B cell (primary cell): ENCODE results near the gene MAMLD1. TPM values are rescaled to one million over a fixed set of nuclear protein-coding genes. Genes with fewer than 3 reads are reported as not detected.

Experiments
- ATAC-seq: fragments of 200-7000 bp; cut with Tn5 transposase; one replicate; pipeline ENCODE4 v1.10.0; 2021; ENCODE audit warnings: low read depth, mild to moderate bottlenecking, moderate number of reproducible peaks, moderate library complexity
- CTCF ChIA-PET: fragments of 350-600 bp; sonication (Branson Sonifier 250); formaldehyde crosslinking; loops from one replicate; lab custom pipeline; 2021; ENCODE audit warnings: antibody characterized with exemption, inconsistent platforms; lab: Charles Lee
- POLR2A ChIA-PET: fragments of 350-600 bp; sonication (Branson Sonifier 250); formaldehyde crosslinking; loops from one replicate; lab custom pipeline; 2021; ENCODE audit warnings: antibody characterized with exemption; lab: Charles Lee
- DNase-seq: peaks from one replicate; pipeline ENCODE4 v3.0.0; 2013
- H2AFZ ChIP-seq: 2 replicates; pipeline ENCODE4 v1.6.1; 2012; ENCODE audit warnings: mild to moderate bottlenecking, low read depth, low read length; ENCODE audit not compliant: insufficient read depth, poor library complexity, severe bottlenecking
- H3K27ac ChIP-seq, 2 donors: 1 replicate in 1 of 2; 2 replicates in 1 of 2; pipeline ENCODE4 v1.5.1; 2012 to 2013; ENCODE audit warnings: low read length in 2 of 2, mild to moderate bottlenecking in 2 of 2, moderate library complexity in 1 of 2
- H3K27me3 ChIP-seq, 4 experiments: fragments of 200-600 bp in 1 of 4; sonication (generic) in 1 of 4; replicated peaks in 1 of 4; 1 replicate in 2 of 4; 2 replicates in 2 of 4; pipeline versions ENCODE4 v1.6.1 to v1.7.0; 2013 to 2016; ENCODE audit warnings: low read length in 3 of 4, mild to moderate bottlenecking in 2 of 4, mixed read lengths in 1 of 4, moderate library complexity in 1 of 4; ENCODE audit not compliant: insufficient read depth in 4 of 4, control insufficient read depth in 3 of 4; ENCODE audit errors: control extremely low read depth in 1 of 4
- H3K36me3 ChIP-seq, 2 experiments: replicated peaks in 1 of 2; 1 replicate in 1 of 2; 2 replicates in 1 of 2; pipeline versions ENCODE4 v1.6.1 to v1.7.1; 2013; ENCODE audit warnings: low read length in 1 of 2; ENCODE audit not compliant: insufficient read depth in 2 of 2, control insufficient read depth in 1 of 2; ENCODE audit errors: control extremely low read depth in 1 of 2, extremely low read depth in 1 of 2
- H3K4me1 ChIP-seq, 2 donors: fragments of 200-600 bp in 1 of 2; sonication (generic) in 1 of 2; 1 replicate in 1 of 2; 2 replicates in 1 of 2; pipeline versions ENCODE4 v1.5.1 to v1.6.1; 2013 to 2017; ENCODE audit warnings: low read length in 2 of 2; ENCODE audit not compliant: control insufficient read depth in 2 of 2, insufficient read depth in 2 of 2
- H3K4me2 ChIP-seq: replicated peaks from 2 replicates; pipeline ENCODE3; 2012; ENCODE audit warnings: mild to moderate bottlenecking, low read depth, low read length; ENCODE audit not compliant: poor library complexity, severe bottlenecking
- H3K4me3 ChIP-seq, 5 experiments: fragments of 200-600 bp in 1 of 5; sonication (generic) in 1 of 5; 1 replicate in 3 of 5; 2 replicates in 2 of 5; pipeline versions ENCODE4 v1.5.1 to v1.7.0; 2011 to 2016; ENCODE audit warnings: low read length in 4 of 5, mild to moderate bottlenecking in 4 of 5, low read depth in 2 of 5, control low read depth in 1 of 5, moderate library complexity in 1 of 5; ENCODE audit not compliant: insufficient read depth in 1 of 5; ENCODE audit errors: control extremely low read depth in 1 of 5, extremely low read depth in 1 of 5
- H3K79me2 ChIP-seq: fragments of 200-600 bp; sonication (generic); one replicate; pipeline ENCODE4 v1.6.0; 2016; ENCODE audit warnings: low read length; ENCODE audit not compliant: control insufficient read depth, insufficient read depth
- H3K9ac ChIP-seq: fragments of 200-600 bp; sonication (generic); 2 replicates; pipeline ENCODE4 v1.6.1; 2017; ENCODE audit warnings: mild to moderate bottlenecking, low read length, moderate library complexity
- H3K9me3 ChIP-seq, 3 donors: one replicate each; pipeline versions ENCODE4 v1.6.1 to v1.7.1; 2013; ENCODE audit warnings: low read length in 2 of 3; ENCODE audit not compliant: control insufficient read depth in 2 of 3, insufficient read depth in 1 of 3; ENCODE audit errors: control extremely low read depth in 1 of 3
- H4K20me1 ChIP-seq: 2 replicates; pipeline ENCODE4 v1.6.0; 2012; ENCODE audit warnings: mild to moderate bottlenecking, low read length; ENCODE audit not compliant: insufficient read depth, control insufficient read depth, poor library complexity, severe bottlenecking
- H3K27ac Mint-ChIP-seq: one replicate; pipeline ENCODE4 v1.8.0; 2021; ENCODE audit warnings: mixed read lengths
- H3K27me3 Mint-ChIP-seq: one replicate; pipeline ENCODE4 v1.8.0; 2021; ENCODE audit warnings: mixed read lengths
- H3K4me1 Mint-ChIP-seq: one replicate; pipeline ENCODE4 v1.8.0; 2021; ENCODE audit warnings: mixed read lengths
- H3K4me3 Mint-ChIP-seq: one replicate; pipeline ENCODE4 v1.8.0; 2021; ENCODE audit warnings: mixed read lengths
- H3K9me3 Mint-ChIP-seq: one replicate; pipeline ENCODE4 v1.8.0; 2022; ENCODE audit warnings: mixed read lengths; ENCODE audit not compliant: insufficient read depth
- EZH2 ChIP-seq: IDR thresholded peaks from 2 replicates; pipeline ENCODE4 v1.6.1; 2012; ENCODE audit warnings: borderline replicate concordance, low read depth, mild to moderate bottlenecking, moderate library complexity, low read length; ENCODE audit not compliant: insufficient read depth, poor library complexity, severe bottlenecking
- WGBS: methylation state at CpG from one replicate; pipeline ENCODE4 v1.1.5; 2013; ENCODE audit warnings: missing lambda C conversion rate; ENCODE audit not compliant: insufficient coverage; 5-methylcytosine and 5-hydroxymethylcytosine counted together
- intact Hi-C: fragments of 100-400 bp; cut with micrococcal nuclease; formaldehyde crosslinking; loops from one replicate; pipeline ENCODE4 v1.10.0; 2022
- polyA plus RNA-seq: library from polyadenylated mRNA; depleted of rRNA; stranded (reverse); fragments of >200 nt; gene quantifications from 2 replicates; pipeline ENCODE4 v1.2.3, GENCODE V29; 2012
- total RNA-seq, 2 donors: library from RNA; stranded (reverse); fragments of 120-200 nt in 1 of 2; gene quantifications; 1 replicate in 1 of 2; 2 replicates in 1 of 2; pipeline versions ENCODE4 v1.2.3 to v1.2.4, GENCODE V29; 2013 to 2022
- TF ChIP-seq, protein P1 (sequence below): fragments of 200-600 bp; IDR thresholded peaks from one replicate; pipeline ENCODE4 v1.8.0; 2022; ENCODE audit warnings: antibody characterized with exemption, mild to moderate bottlenecking

Gene MAMLD1
- total and polyA plus RNA-seq, 2 donors (not counting 1 experiment from before 2014, with no cell fraction given) = 1.4 to 1.9 TPM

DNA sequence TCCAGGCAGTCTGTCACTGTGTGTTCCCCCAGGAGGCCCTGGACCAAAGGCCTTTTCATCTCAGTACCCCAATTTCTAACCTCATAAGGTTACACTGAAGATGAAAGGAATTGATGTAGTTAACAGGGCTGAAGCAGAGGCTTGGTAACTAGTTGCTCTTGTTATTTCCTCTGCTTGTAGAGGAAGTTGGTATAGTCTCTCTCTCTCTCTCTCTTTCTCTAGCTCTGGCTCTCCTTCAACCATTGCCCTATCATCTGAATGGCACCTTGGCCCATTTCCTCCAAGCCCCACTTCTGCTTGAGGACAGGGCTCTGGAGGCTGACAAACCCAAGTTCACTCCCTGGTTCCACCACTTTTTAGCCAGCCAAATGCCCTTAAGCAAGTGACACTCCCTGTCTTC, 96.1 kb downstream of the MAMLD1 start:
- Histone ChIP-seq H3K4me1 (no peaks in the 10 kb centered on the region), H3K79me2 (no peaks in the 10 kb centered on the region), H3K9ac (no peak overlapping the region), H3K27ac (no peak overlapping the region), H4K20me1 (no peaks in the 10 kb centered on the region), H3K27me3 (no peaks in the 10 kb centered on the region), H3K36me3 (no peaks in the 10 kb centered on the region), H3K4me3 (no peak overlapping the region), H3K4me2 (no peak overlapping the region), H2AFZ (no peak overlapping the region), H3K9me3 (no peaks in the 10 kb centered on the region)
- POLR2A ChIA-PET = no interaction called here
- Mint-ChIP-seq H3K4me1 (no peaks in the 10 kb centered on the region), H3K4me3 (no peak overlapping the region), H3K27me3 (no peaks in the 10 kb centered on the region), H3K27ac (no peak overlapping the region), H3K9me3 (no peaks in the 10 kb centered on the region)
- TF ChIP-seq, protein P1, sequence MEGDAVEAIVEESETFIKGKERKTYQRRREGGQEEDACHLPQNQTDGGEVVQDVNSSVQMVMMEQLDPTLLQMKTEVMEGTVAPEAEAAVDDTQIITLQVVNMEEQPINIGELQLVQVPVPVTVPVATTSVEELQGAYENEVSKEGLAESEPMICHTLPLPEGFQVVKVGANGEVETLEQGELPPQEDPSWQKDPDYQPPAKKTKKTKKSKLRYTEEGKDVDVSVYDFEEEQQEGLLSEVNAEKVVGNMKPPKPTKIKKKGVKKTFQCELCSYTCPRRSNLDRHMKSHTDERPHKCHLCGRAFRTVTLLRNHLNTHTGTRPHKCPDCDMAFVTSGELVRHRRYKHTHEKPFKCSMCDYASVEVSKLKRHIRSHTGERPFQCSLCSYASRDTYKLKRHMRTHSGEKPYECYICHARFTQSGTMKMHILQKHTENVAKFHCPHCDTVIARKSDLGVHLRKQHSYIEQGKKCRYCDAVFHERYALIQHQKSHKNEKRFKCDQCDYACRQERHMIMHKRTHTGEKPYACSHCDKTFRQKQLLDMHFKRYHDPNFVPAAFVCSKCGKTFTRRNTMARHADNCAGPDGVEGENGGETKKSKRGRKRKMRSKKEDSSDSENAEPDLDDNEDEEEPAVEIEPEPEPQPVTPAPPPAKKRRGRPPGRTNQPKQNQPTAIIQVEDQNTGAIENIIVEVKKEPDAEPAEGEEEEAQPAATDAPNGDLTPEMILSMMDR = no peak
- TF ChIP-seq EZH2 = no peak
- CTCF ChIA-PET = no interaction called here
- intact Hi-C loops = no loop called here
- ATAC-seq (no peak), DNase-seq (no peak)

DNA sequence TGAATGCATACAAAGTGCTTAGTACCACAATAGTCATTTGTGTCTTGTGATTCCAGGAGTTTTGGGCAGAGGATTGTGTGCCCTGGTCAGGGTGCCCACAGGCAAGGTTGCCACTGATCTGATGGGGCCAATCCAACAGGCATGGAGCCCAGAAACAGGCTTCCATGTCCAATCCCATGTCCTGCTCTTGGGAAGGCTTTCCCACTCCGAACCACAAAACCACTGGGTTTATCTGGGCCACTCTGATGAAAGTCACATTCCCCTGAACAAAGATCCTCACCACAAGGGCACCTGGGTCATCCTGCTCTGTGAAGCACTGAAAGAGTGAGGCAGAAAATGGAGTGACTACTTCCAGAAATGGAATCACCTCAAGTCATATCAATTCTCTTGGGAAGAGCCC, 96.9 kb downstream of the MAMLD1 start:
- intact Hi-C loops = no loop called here

More for the DNA sequence above, 96.9 kb downstream of the MAMLD1 start:
- no peaks in the 10 kb centered on the region for H3K4me1 ChIP-seq
- H3K4me2 ChIP-seq = no peak overlapping the region
- no peak overlapping the region for H2AFZ ChIP-seq
- no peaks in the 10 kb centered on the region for H3K79me2 ChIP-seq
- no CpG with 5 or more reads among the region's 1 CpG for WGBS
- DNase-seq = no peak
- H3K27ac Mint-ChIP-seq = no peak overlapping the region
- H3K9me3 Mint-ChIP-seq = no peaks in the 10 kb centered on the region
- H3K27me3 ChIP-seq = no peaks in the 10 kb centered on the region
- no peak overlapping the region for H3K27ac ChIP-seq
- ChIA-PET CTCF (no interaction called here), POLR2A (no interaction called here)
- no peak for ATAC-seq
- H3K9me3 ChIP-seq = no peaks in the 10 kb centered on the region
- H3K36me3 ChIP-seq = no peaks in the 10 kb centered on the region
- H4K20me1 ChIP-seq = no peaks in the 10 kb centered on the region
- TF ChIP-seq, protein P1 = no peak
- TF ChIP-seq EZH2 = no peak
- no peaks in the 10 kb centered on the region for H3K27me3 Mint-ChIP-seq
- no peak overlapping the region for H3K4me3 ChIP-seq
- H3K9ac ChIP-seq = no peak overlapping the region
- H3K4me3 Mint-ChIP-seq = no peak overlapping the region
- H3K4me1 Mint-ChIP-seq = no peaks in the 10 kb centered on the region
